Suppressor macrophage (primary cell): ENCODE results near the gene TTLL1.
"Not testable (repeated sequence)": the region's sequence is repeated elsewhere in the genome, so short reads cannot be mapped to it uniquely, and the experiment has no call there.

Experiments
- DNase-seq, 4 experiments: peaks; one replicate each; pipeline ENCODE4 v3.0.0-alpha.2; 2020 to 2022

The TTLL1 gene

GRCh38 chr22:43013355-43014315 lies 75.6 kb downstream of the TTLL1 start:
- peak; percentile 33 to 51 (median 44) for DNase-seq

GRCh38 chr22:43012390-43012789 lies 76.8 kb downstream of the TTLL1 start:
- DNase-seq, result no peak

- no peak for DNase-seq
These were observed 78.1 kb downstream of the TTLL1 start for GRCh38 chr22:43011079-43011478.

DNA sequence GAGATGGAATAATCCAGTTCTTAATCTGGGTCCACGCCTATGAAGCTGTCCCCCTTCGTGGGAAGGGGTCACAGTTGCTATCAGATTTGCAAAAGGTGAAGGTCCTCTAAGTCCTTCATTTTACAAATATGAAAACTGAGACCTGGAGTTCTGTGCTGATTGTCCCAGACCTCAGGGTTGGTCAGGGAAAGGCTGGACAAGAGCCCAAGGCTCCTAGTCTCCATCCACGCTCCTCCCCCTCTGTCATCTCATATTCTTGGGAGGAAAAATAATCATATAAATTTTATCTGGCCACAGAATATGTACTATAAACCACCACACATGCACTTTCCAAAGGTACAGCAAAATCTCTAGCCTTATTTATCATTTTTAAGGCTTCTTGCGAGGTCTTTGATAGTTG lies 79.7 kb downstream of the TTLL1 start:
- no peak for DNase-seq

- DNase-seq, result no peak
These were observed 80.3 kb downstream of the TTLL1 start for GRCh38 chr22:43008921-43009320.

GRCh38 chr22:43008509-43008908 lies 80.7 kb downstream of the TTLL1 start:
- no peak for DNase-seq

GRCh38 chr22:43007519-43008102 lies 81.6 kb downstream of the TTLL1 start:
- peak in 3 of 4 experiments; percentile 36 to 53 (median 46) for DNase-seq

DNA sequence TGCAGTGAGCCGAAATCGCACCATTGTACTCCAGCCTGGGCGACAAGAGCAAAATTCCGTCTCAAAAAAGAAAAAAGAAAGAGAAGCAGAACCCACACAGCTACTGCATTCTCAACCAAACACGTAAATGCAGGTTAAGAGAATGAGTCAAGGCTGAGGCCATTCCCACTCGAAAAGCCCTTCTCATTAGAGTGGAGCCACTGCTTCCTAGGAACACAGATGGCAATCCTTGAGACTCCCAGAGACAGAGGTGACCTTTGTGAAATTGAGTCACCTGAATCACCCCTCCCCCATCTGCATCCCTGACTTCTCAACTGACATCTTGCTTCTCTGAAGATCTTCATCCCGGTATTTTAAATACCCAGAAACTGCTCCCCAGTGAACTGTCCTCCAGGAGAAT lies 82.4 kb downstream of the TTLL1 start:
- DNase-seq, result no peak

DNA sequence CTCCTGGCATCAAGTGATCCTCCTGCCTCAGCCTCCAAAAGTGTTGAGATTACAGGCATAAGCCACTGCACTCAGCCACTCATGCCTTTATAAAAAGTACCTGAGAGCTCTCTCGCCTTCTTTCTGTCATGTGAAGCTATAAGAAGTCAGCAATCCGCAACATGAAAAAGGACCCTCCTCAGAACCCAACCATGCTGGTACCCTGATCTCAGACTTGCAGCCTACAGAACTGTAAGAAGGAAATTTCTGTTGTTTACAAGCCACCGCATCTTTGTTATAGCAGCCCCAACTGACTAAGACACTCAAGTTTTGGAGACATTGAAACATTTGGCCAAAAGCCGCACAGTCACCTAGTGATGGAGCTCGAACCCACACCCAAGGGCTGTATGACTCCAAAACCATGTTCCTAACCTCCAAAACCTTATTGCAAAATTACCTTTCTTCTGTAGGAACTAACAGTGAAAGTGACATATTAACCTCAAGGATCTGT lies 83.1 kb downstream of the TTLL1 start:
- no peak for DNase-seq

DNA sequence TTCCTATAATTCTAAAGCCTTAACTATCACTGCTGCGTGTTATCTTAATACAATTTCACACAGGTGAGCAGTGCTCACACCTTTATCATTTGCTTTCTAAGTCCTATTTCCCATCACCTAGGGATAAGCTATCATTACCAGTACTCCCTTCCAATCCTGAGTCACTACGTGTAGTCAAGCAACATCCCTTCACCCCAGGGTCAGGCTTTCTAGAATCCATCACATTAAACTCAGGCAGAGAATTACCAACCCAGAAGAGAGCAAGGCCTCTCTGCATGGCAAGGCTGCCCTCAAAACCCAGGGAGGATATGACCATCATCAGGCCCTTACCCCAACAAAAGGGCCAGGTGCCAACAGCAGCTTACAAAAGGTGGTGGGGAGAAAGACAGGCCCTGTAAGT lies 84.1 kb downstream of the TTLL1 start:
- DNase-seq, result no peak

- peak; percentile 71 to 84 (median 78) for DNase-seq
These were observed 84.7 kb downstream of the TTLL1 start for GRCh38 chr22:43004362-43005035.

DNA sequence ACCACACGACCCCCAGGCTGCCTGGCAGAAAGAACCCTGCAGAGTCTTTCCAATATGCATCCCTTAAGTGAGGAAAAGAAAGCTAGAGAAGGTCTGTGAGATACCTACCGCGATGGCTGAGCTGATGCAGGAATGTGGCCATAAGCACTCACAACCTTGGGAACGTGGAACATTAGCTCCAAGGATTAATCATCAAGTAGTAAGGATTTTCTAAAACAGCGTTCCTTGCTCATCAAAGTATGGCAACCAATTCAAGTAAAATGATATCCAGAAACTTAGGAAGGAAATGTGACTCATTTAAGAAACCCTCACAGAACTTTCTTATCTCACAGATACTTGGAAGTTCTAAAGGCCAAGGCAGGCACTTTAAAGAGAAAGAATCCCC lies 87.0 kb downstream of the TTLL1 start:
- peak in 1 of 4 experiments; percentile 32 for DNase-seq

GRCh38 chr22:43001271-43002201 lies 87.7 kb downstream of the TTLL1 start:
- peak; percentile 68 to 82 (median 75) for DNase-seq

GRCh38 chr22:43000441-43001175 lies 88.6 kb downstream of the TTLL1 start:
- DNase-seq, result peak; percentile 44 to 66 (median 61)

DNA sequence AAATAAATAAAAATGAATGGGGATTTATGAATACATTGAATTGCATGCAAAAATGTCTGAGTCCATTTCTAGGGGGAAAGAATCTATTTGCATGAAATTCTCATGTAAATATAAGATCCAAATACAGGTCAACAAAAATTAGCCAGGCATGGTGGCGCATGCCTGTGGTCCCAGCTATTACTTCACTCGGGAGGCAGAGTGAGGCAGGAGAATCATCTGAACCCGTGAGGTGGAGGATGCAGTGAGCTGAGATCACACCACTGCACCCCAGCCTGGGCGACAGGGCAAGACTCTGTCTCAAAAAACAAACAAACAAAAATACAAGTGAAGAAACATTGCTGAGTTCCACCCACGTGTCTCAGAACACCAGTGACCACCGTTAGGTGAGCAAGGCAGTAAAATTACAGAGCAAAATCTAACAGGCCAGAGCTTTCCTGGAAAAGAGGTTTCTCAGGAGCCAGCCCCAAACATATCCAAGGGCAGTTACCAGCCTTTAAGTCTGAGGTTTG lies 91.6 kb downstream of the TTLL1 start:
- peak in 3 of 4 experiments; percentile 28 to 44 (median 34) for DNase-seq

- DNase-seq, result peak; percentile 73 to 90 (median 78)
These were observed 92.4 kb downstream of the TTLL1 start for GRCh38 chr22:42996646-42997365.

- DNase-seq, result not testable (repeated sequence)
These were observed 93.5 kb downstream of the TTLL1 start for GRCh38 chr22:42995654-42996053.

DNA sequence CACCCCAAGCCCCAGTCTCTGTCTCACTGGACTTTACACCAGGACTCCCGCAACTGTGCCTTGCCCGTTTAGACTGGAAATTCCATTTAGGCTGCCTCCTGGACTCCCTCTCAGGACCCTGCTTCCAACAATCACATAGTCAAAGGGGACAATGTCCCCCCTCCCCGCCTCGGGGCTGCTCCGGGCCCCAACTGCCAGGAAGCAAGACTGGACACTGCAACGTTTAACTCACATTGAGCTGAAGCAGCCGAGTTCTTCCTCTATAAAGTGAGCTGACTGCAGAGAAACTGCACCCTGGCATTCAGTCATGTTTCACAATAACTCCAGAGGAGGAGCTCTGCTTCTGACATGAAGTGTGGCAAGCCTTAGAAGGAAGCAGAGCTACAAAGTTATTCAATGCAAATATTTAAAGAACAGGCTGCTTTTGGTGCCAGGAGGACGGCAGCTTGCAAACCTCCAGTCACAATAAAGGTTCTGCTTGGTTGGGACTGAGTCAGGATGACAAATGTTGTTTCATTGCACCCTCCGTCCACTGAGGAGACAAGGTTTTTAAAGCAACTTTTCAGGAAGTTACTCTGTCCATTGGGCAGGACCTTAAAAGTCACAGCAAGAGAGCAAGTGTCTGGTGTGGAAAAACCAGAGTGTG lies 94.2 kb downstream of the TTLL1 start:
- peak; percentile 87 to 98 (median 92) for DNase-seq

DNA sequence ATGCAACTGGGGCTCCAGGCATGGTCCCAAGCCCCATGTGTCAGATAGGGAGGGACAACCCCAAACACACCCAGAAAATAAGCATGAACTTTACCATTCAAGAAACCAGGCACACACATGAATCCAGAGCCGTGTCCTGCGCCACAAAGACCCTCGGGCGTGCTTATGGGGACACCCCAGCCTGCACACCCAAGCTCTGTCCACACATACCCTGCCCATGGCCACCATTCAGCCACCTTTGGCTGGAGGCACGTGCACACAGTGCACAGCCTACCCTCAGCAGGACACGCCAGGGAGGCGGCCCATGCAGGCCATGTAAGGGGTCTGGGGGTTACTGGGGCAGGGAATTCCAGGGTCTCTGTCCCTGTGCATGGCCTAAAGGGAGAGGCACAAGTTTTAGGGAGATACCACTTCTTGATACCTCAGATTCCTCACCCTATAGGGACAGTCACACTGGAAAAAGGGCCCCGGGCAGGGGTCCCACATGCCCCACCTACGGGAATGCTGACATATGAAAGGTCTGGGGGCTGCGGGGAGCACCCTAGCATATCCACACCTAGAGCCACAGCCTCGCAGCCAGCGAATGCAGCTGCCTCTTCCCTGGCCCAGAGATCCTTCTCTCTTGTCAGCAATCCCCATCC lies 94.8 kb downstream of the TTLL1 start:
- DNase-seq, result no peak
